AG04450 (cell line): ENCODE data around the gene SLC27A3. TPM values are rescaled to one million over a fixed set of nuclear protein-coding genes. Genes with fewer than 3 reads are reported as not detected.

Experiments used
- CTCF ChIA-PET: fragments of 300-600, 350-600 bp; formaldehyde crosslinking; extraction: SDS; loops from one replicate; lab custom pipeline; 2022; ENCODE audit warnings: antibody characterized with exemption, inconsistent platforms; lab: Charles Lee
- POLR2A ChIA-PET: fragments of 350-600 bp; formaldehyde crosslinking; extraction: SDS; loops from one replicate; lab custom pipeline; 2021; ENCODE audit warnings: antibody characterized with exemption, inconsistent platforms; lab: Yijun Ruan, JAX
- DNase-seq: peaks from one replicate; pipeline ENCODE4 v3.0.0-alpha.2; 2011; ENCODE audit warnings: low read depth, low spot score
- H3K27ac ChIP-seq: one replicate; pipeline ENCODE4 v1.5.1; 2012; ENCODE audit warnings: low read depth, low read length, control low read depth
- H3K27me3 ChIP-seq: one replicate; pipeline ENCODE4 v1.6.0; 2012; ENCODE audit warnings: low read length; ENCODE audit not compliant: control insufficient read depth, insufficient read depth
- H3K4me3 ChIP-seq: 2 replicates; pipeline ENCODE4 v1.5.1; 2011; ENCODE audit warnings: mild to moderate bottlenecking, low read depth, low read length, control low read depth
- H3K9me3 ChIP-seq: 2 replicates; pipeline ENCODE4 v1.5.1; 2012; ENCODE audit warnings: low read length; ENCODE audit not compliant: control insufficient read depth, insufficient read depth
- CTCF ChIP-seq: IDR thresholded peaks from 2 replicates; pipeline ENCODE4 v1.5.1; 2011; ENCODE audit warnings: low read depth, low read length, control low read depth, inconsistent platforms
- polyA plus RNA-seq: library from polyadenylated mRNA; depleted of rRNA; stranded (reverse); fragments of >200 nt; gene quantifications from 2 replicates; pipeline ENCODE4 v1.2.3, GENCODE V29; 2011

SLC27A3 gene
- polyA plus RNA-seq, 1 experiment, result 9.9 TPM

DNA sequence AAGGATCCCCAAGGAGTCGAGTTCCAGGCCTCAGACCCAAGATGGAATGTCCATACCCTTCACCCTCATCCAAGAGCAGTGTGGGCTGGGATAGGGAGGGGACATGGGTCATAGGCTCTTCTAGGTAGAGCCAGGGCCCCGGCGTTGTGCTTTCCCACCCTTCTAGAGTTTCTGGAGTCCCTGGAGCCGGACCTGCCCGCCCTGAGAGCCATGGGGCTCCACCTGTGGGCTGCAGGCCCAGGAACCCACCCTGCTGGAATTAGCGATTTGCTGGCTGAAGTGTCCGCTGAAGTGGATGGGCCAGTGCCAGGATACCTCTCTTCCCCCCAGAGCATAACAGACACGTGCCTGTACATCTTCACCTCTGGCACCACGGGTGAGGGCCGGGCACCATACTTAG is 1.1 kb downstream of the SLC27A3 start:
- Histone ChIP-seq H3K9me3 (no peaks in the 10 kb centered on the region; the same call in 1 of the 2 replicates), H3K27ac (no peak overlapping the region), H3K4me3 (peak overlapping the region; percentile 73), H3K27me3 (no peaks in the 10 kb centered on the region)
- no peak for DNase-seq
- no peak for TF ChIP-seq CTCF
- ChIA-PET CTCF (interaction anchor here (0.6 to 4.2 kb wide), 2 partner anchors 170 to 210 kb away, joined by 4 to 16 read pairs; partner anchors contain the start of genes DENND4B and RAB13), POLR2A (interaction anchor here (1.3 kb wide), 1 partner anchor 13 kb away, joined by 4 read pairs; no protein-coding TSS in a partner anchor)

DNA sequence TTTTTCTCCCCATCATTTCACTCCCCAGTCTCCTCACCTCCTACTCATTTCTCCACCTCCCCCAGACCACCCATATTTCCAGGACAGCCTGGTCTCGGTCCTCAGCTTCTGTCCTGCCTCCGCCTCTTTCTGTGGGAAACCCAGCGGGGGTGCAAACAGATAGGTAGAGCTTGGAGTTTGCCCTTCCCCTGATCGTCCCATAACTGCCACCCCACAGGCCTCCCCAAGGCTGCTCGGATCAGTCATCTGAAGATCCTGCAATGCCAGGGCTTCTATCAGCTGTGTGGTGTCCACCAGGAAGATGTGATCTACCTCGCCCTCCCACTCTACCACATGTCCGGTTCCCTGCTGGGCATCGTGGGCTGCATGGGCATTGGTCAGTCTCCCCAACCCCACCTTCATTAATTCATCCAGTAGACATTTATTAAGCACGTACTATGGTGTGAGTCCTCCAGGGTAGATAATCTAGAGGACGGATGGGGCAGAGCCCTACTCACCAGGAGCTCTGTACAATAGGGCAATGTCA is 1.7 kb downstream of the SLC27A3 start:
- no peak for TF ChIP-seq CTCF
- CTCF ChIA-PET, result interaction anchor here (0.6 kb wide), 1 partner anchor 170 kb away, joined by 4 read pairs; the partner anchor contains the start of gene DENND4B
- POLR2A ChIA-PET, result no interaction called here

DNA sequence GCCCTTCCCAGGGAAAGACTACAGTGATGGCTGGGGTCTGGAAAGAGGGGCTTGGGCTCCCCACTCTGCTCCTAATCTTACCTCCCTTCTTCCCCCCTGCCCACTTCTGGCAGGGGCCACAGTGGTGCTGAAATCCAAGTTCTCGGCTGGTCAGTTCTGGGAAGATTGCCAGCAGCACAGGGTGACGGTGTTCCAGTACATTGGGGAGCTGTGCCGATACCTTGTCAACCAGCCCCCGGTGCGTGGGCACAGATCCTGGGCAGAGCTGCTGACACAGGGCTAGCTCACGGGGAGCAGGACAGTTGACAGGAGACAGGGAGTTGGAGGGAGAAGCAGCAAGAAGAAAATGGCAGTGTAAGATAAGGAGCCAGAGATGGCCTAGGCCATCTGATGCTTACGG is 2.4 kb downstream of the SLC27A3 start:
- TF ChIP-seq CTCF, result no peak
- H3K27me3 ChIP-seq, result no peaks in the 10 kb centered on the region
- ChIA-PET POLR2A (no interaction called here), CTCF (no interaction called here)
- H3K9me3 ChIP-seq, result no peaks in the 10 kb centered on the region; the same call in 1 of the 2 replicates
- no peak for DNase-seq
- H3K4me3 ChIP-seq, result no peak overlapping the region
- no peak overlapping the region for H3K27ac ChIP-seq

More for the DNA sequence above, 1.7 kb downstream of the SLC27A3 start:
- Histone ChIP-seq H3K27me3 (no peaks in the 10 kb centered on the region), H3K27ac (no peak overlapping the region), H3K4me3 (no peak overlapping the region), H3K9me3 (no peaks in the 10 kb centered on the region; the same call in 1 of the 2 replicates)
- no peak for DNase-seq

DNA sequence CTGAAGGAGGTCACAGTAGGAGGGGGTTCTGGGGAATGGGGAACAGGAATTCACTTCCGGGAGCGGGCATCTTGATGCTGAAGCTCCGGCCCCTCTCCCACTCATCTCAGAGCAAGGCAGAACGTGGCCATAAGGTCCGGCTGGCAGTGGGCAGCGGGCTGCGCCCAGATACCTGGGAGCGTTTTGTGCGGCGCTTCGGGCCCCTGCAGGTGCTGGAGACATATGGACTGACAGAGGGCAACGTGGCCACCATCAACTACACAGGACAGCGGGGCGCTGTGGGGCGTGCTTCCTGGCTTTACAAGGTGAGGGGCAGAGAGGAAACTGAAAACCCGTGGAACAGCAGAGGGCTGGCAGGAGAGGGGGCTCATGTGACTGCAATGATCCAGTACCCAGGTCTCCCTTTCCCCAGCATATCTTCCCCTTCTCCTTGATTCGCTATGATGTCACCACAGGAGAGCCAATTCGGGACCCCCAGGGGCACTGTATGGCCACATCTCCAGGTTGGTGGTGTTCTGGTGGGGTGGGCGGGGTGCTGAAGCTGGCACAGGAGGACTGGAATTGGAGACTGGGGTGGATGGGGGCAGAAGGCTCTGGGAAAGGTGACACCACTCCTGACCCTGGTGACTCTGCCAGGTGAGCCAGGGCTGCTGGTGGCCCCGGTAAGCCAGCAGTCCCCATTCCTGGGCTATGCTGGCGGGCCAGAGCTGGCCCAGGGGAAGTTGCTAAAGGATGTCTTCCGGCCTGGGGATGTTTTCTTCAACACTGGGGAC is 3.0 kb downstream of the SLC27A3 start:
- ChIA-PET POLR2A (no interaction called here), CTCF (no interaction called here)

More for the DNA sequence above, 3.0 kb downstream of the SLC27A3 start:
- Histone ChIP-seq H3K27ac (no peak overlapping the region), H3K9me3 (no peaks in the 10 kb centered on the region; the same call in 1 of the 2 replicates), H3K4me3 (no peak overlapping the region), H3K27me3 (no peaks in the 10 kb centered on the region)
- TF ChIP-seq CTCF, result no peak
- DNase-seq, result no peak
